MM.1S (cell line): ENCODE data around the gene FMN2.

ENCODE experiments used
- DNase-seq: peaks from one replicate; pipeline ENCODE4 v3.0.0-alpha.2; 2015
- H2AFZ ChIP-seq: fragments of 300-600 bp; sonication (generic); 2 replicates; pipeline ENCODE4 v1.6.0; 2016; ENCODE audit warnings: antibody characterized with exemption, low read length
- H3F3A ChIP-seq: fragments of 300-600 bp; sonication (generic); 2 replicates; pipeline ENCODE4 v1.6.1; 2016; ENCODE audit warnings: mild to moderate bottlenecking, antibody characterized with exemption, low read length, moderate library complexity, mixed read lengths; ENCODE audit not compliant: insufficient read depth
- H3K27ac ChIP-seq: fragments of 300-600 bp; sonication (generic); 2 replicates; pipeline ENCODE4 v1.5.1; 2016; ENCODE audit warnings: mild to moderate bottlenecking, low read length
- H3K27me3 ChIP-seq: fragments of 300-600 bp; sonication (generic); replicated peaks from 2 replicates; pipeline ENCODE4 v1.6.0; 2016; ENCODE audit warnings: low read length; ENCODE audit not compliant: insufficient read depth
- H3K36me3 ChIP-seq: fragments of 300-600 bp; sonication (generic); replicated peaks from 2 replicates; pipeline ENCODE4 v1.6.1; 2016; ENCODE audit warnings: mild to moderate bottlenecking, low read length, mixed read lengths; ENCODE audit not compliant: insufficient read depth
- H3K4me1 ChIP-seq: fragments of 300-600 bp; sonication (generic); 2 replicates; pipeline ENCODE4 v1.6.1; 2016; ENCODE audit warnings: low read length, mixed read lengths
- H3K4me2 ChIP-seq: fragments of 300-600 bp; sonication (generic); 2 replicates; pipeline ENCODE4 v1.6.0; 2016; ENCODE audit warnings: low read depth, low read length
- H3K4me3 ChIP-seq: fragments of 300-600 bp; sonication (generic); 2 replicates; pipeline ENCODE4 v1.5.1; 2016; ENCODE audit warnings: low read length, mixed read lengths
- H3K79me2 ChIP-seq: fragments of 300-600 bp; sonication (generic); 2 replicates; pipeline ENCODE4 v1.6.1; 2016; ENCODE audit warnings: mixed run types, low read length, mixed read lengths
- H3K9ac ChIP-seq: fragments of 300-600 bp; sonication (generic); 2 replicates; pipeline ENCODE4 v1.6.1; 2016; ENCODE audit warnings: low read length, mixed read lengths
- H3K9me2 ChIP-seq: fragments of 300-600 bp; sonication (generic); replicated peaks from 2 replicates; pipeline ENCODE4 v1.6.1; 2016; ENCODE audit warnings: mild to moderate bottlenecking, low read length, mixed read lengths; ENCODE audit not compliant: insufficient read depth
- H3K9me3 ChIP-seq: fragments of 300-600 bp; sonication (generic); replicated peaks from 2 replicates; pipeline ENCODE4 v1.6.1; 2016; ENCODE audit warnings: mild to moderate bottlenecking, low read length, mixed read lengths; ENCODE audit not compliant: insufficient read depth
- H4K20me1 ChIP-seq: fragments of 300-600 bp; sonication (generic); 2 replicates; pipeline ENCODE4 v1.6.1; 2016; ENCODE audit warnings: mild to moderate bottlenecking, low read length, moderate library complexity, mixed read lengths; ENCODE audit not compliant: insufficient read depth
- CTCF ChIP-seq: fragments of 300-600 bp; sonication (generic); IDR thresholded peaks from 2 replicates; pipeline ENCODE4 v1.5.1; 2016; ENCODE audit warnings: antibody characterized with exemption, low read length, mixed read lengths
- EZH2 ChIP-seq: fragments of 300-600 bp; sonication (generic); optimal IDR thresholded peaks from 2 replicates; pipeline ENCODE3; 2017; ENCODE audit warnings: low read depth, mild to moderate bottlenecking, antibody characterized with exemption, low read length, mixed read lengths
- EZH2phosphoT487 ChIP-seq: fragments of 300-600 bp; sonication (generic); IDR thresholded peaks from 2 replicates; pipeline ENCODE4 v1.6.1; 2018; ENCODE audit warnings: antibody characterized with exemption, low read length

FMN2 gene

DNA sequence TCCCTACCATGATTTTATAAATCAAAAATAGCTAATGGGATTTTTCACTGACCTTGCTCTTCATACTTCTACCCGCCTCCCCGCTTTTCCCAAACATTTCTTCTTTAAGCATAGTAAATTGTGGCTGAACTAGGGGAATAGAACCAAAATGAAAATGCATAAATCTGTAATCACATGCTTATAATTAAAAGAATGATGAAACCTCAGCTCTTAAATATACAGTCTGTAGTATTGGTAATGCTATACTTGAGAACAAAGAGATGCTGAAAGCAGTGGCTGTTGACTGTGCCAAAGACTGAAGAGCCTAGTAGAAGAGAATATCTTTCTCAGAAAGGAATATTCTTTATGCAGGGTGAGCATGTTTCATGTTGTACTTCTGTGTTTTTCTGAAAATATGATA lies 271.1 kb downstream of the FMN2 start:
- no peak for DNase-seq
- H3F3A ChIP-seq, result no peaks in the 10 kb centered on the region
- no peaks in the 10 kb centered on the region for H3K27me3 ChIP-seq
- no peaks in the 10 kb centered on the region for H3K4me1 ChIP-seq
- TF ChIP-seq CTCF (no peak), EZH2 (no peak), EZH2phosphoT487 (no peak)
- H3K9me3 ChIP-seq, result no peaks in the 10 kb centered on the region
- H3K9ac ChIP-seq, result no peak overlapping the region
- H3K27ac ChIP-seq, result no peak overlapping the region
- H3K36me3 ChIP-seq, result no peaks in the 10 kb centered on the region
- no peak overlapping the region for H3K4me2 ChIP-seq
- H3K4me3 ChIP-seq, result no peak overlapping the region
- no peak overlapping the region for H2AFZ ChIP-seq
- no peaks in the 10 kb centered on the region for H3K79me2 ChIP-seq
- H4K20me1 ChIP-seq, result no peaks in the 10 kb centered on the region
- H3K9me2 ChIP-seq, result no peaks in the 10 kb centered on the region

DNA sequence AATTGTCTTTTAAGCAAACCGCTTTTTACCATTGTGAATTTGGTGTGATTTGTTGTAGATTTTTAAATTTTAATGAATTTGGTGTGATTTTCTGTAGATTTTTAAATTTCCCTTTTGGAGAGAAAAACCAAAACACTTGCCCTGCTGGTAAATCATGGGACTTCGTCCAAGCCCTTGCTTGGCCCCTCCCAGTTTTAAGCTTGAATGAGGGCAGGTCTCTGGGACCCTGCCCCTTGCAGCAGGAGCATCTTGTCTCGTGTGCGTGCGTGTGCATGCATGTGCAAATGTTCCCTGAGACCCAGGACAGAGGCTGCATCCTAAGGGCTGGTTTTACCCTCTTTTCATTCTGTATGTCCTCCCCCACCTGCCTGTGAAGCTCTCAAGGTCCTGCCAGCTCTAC lies 271.6 kb downstream of the FMN2 start:
- Histone ChIP-seq H3K79me2 (no peaks in the 10 kb centered on the region), H3K9ac (no peak overlapping the region), H4K20me1 (no peaks in the 10 kb centered on the region), H3F3A (no peaks in the 10 kb centered on the region), H3K27ac (no peak overlapping the region), H3K4me1 (no peaks in the 10 kb centered on the region), H2AFZ (no peak overlapping the region), H3K4me2 (no peak overlapping the region), H3K9me3 (no peaks in the 10 kb centered on the region), H3K36me3 (no peaks in the 10 kb centered on the region), H3K9me2 (no peaks in the 10 kb centered on the region), H3K27me3 (no peaks in the 10 kb centered on the region), H3K4me3 (no peak overlapping the region)
- DNase-seq, result no peak
- TF ChIP-seq EZH2phosphoT487 (no peak), CTCF (no peak), EZH2 (no peak)

GRCh38 chr1:240363914-240364313 lies 272.2 kb downstream of the FMN2 start:
- Histone ChIP-seq H3K36me3 (no peaks in the 10 kb centered on the region), H3K4me3 (no peak overlapping the region), H3K27me3 (no peaks in the 10 kb centered on the region), H3K4me1 (no peaks in the 10 kb centered on the region), H3K4me2 (no peak overlapping the region), H2AFZ (no peak overlapping the region), H3K79me2 (no peaks in the 10 kb centered on the region), H3F3A (no peaks in the 10 kb centered on the region), H3K9me3 (no peaks in the 10 kb centered on the region), H3K9me2 (no peaks in the 10 kb centered on the region), H3K9ac (no peak overlapping the region), H3K27ac (no peak overlapping the region), H4K20me1 (no peaks in the 10 kb centered on the region)
- DNase-seq, result no peak
- TF ChIP-seq EZH2, result no peak
- TF ChIP-seq EZH2phosphoT487, result no peak
- TF ChIP-seq CTCF, result no peak

DNA sequence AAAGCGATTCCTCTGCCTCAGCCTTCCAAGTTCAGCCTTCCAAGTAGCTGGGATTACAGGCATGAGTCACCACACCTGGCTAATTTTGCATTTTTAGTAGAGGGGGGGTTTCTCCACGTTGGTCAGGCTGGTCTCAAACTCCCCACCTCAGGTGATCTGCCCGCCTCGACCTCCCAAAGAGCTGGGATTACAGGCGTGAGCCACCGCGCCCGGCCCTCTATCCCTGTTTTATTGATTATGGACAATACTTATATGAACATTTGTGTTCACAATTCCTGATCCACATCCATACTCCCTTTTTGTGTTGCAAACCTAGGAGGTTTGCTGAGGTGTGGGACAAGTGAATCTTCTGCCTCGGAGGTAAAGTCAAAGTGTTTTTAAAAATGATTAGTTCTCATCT lies 275.0 kb downstream of the FMN2 start:
- Histone ChIP-seq H3K9ac (no peak overlapping the region), H3K9me3 (no peaks in the 10 kb centered on the region), H3K4me2 (no peak overlapping the region), H3K9me2 (no peaks in the 10 kb centered on the region), H2AFZ (no peak overlapping the region), H3F3A (no peaks in the 10 kb centered on the region), H3K36me3 (no peaks in the 10 kb centered on the region), H3K4me1 (no peaks in the 10 kb centered on the region), H3K79me2 (no peaks in the 10 kb centered on the region), H3K27ac (no peak overlapping the region), H4K20me1 (no peaks in the 10 kb centered on the region), H3K27me3 (no peaks in the 10 kb centered on the region), H3K4me3 (no peak overlapping the region)
- DNase-seq, result no peak
- TF ChIP-seq EZH2 (no peak), CTCF (no peak), EZH2phosphoT487 (no peak)
